Panc1 (cell line): ENCODE measurements around the gene ATP4A. TPM values are rescaled to one million over a fixed set of nuclear protein-coding genes. Genes with fewer than 3 reads are reported as not detected.

Source experiments
- ATAC-seq: fragments of 200-7000 bp; cut with Tn5 transposase; 2 replicates; pipeline ENCODE4 v1.9.1; 2020; ENCODE audit warnings: mild to moderate bottlenecking, moderate library complexity
- BruUV-seq: library from RNA; stranded (reverse); fragments of 400-500 nt; replicated peaks from 2 replicates; lab custom pipeline; 2021; lab: Mats Ljungman, UMichigan
- CTCF ChIA-PET: fragments of 300-600 bp; sonication (Branson Sonifier 250); formaldehyde crosslinking; loops from one replicate; lab custom pipeline; 2022; ENCODE audit warnings: antibody characterized with exemption; lab: Charles Lee
- POLR2A ChIA-PET: fragments of 300-600 bp; sonication (Branson Sonifier 250); formaldehyde crosslinking; loops from one replicate; lab custom pipeline; 2022; ENCODE audit warnings: antibody characterized with exemption; lab: Charles Lee
- DNase-seq: peaks from one replicate; pipeline ENCODE4 v3.0.0-alpha.2; 2010; ENCODE audit warnings: low read depth, low spot score
- H3K27ac ChIP-seq: 2 replicates; pipeline ENCODE4 v1.5.1; 2011; ENCODE audit warnings: mild to moderate bottlenecking, low read length, inconsistent platforms
- H3K27me3 ChIP-seq: fragments of 200-500 bp; sonication (Bioruptor generic); 2 replicates; pipeline ENCODE4 v1.6.0; 2014; ENCODE audit warnings: low read length, inconsistent platforms; ENCODE audit not compliant: control insufficient read depth, insufficient read depth
- H3K36me3 ChIP-seq: fragments of 200-500 bp; sonication (Bioruptor generic); 2 replicates; pipeline ENCODE4 v1.5.1; 2014; ENCODE audit warnings: inconsistent platforms, mild to moderate bottlenecking, low read length, moderate library complexity; ENCODE audit not compliant: control insufficient read depth, insufficient read depth
- H3K4me1 ChIP-seq: 2 replicates; pipeline ENCODE4 v1.5.1; 2011; ENCODE audit warnings: inconsistent platforms, mild to moderate bottlenecking, low read length, moderate library complexity; ENCODE audit not compliant: control insufficient read depth, insufficient read depth
- H3K4me3 ChIP-seq, 2 experiments: 2 replicates each; pipeline ENCODE4 v1.5.1; 2011 to 2012; ENCODE audit warnings: low read depth in 2 of 2, low read length in 2 of 2, mild to moderate bottlenecking in 2 of 2, inconsistent platforms in 1 of 2, moderate library complexity in 1 of 2
- H3K9me3 ChIP-seq: fragments of 200-500 bp; sonication (Bioruptor generic); 2 replicates; pipeline ENCODE4 v1.5.1; 2014; ENCODE audit warnings: low read depth, mild to moderate bottlenecking, inconsistent platforms, low read length, moderate library complexity; ENCODE audit not compliant: control insufficient read depth, insufficient read depth
- CTCF ChIP-seq: fragments of 450-650 bp; IDR thresholded peaks from 2 replicates; pipeline ENCODE4 v1.5.1; 2017; ENCODE audit warnings: mild to moderate bottlenecking
- POLR2AphosphoS5 ChIP-seq: IDR thresholded peaks from 2 replicates; pipeline ENCODE4 v1.6.1; 2012; ENCODE audit warnings: mild to moderate bottlenecking, low read depth, low read length, moderate library complexity
- REST ChIP-seq, 2 experiments: IDR thresholded peaks; 2 replicates each; pipeline ENCODE4 v1.6.1; 2011 to 2012; ENCODE audit warnings: low read depth in 2 of 2, control low read depth in 1 of 2, low read length in 1 of 2, mild to moderate bottlenecking in 1 of 2, moderate library complexity in 1 of 2; ENCODE audit not compliant: insufficient read depth in 1 of 2
- SIN3A ChIP-seq: IDR thresholded peaks from 2 replicates; pipeline ENCODE4 v1.6.1; 2012; ENCODE audit warnings: low read depth, mild to moderate bottlenecking, low read length, moderate library complexity, borderline replicate concordance; ENCODE audit not compliant: insufficient read depth
- TCF7L2 ChIP-seq: IDR thresholded peaks from 2 replicates; pipeline ENCODE4 v1.6.1; 2011; ENCODE audit warnings: mild to moderate bottlenecking, low read depth, low read length, inconsistent platforms
- in situ Hi-C: cut with HindIII; loops from 2 replicates; pipeline ENCODE4 v1.10.0; 2016; ENCODE audit warnings: low sequenced_read_pairs, low pct_unique_long_range_greater_than_20kb
- intact Hi-C: fragments of 100-400 bp; cut with micrococcal nuclease; formaldehyde crosslinking; loops from one replicate; pipeline ENCODE4 v1.10.0; 2022; ENCODE audit not compliant: unreplicated experiment
- total RNA-seq: library from RNA; stranded (reverse); gene quantifications from one replicate; pipeline ENCODE4 v1.2.1, GENCODE V29; 2021; ENCODE audit not compliant: unreplicated experiment

Gene ATP4A
- total RNA-seq, 1 experiment from 2014 or later, result not detected

- in situ Hi-C loops, result no loop called here
- Histone ChIP-seq H3K27ac (no peak overlapping the region), H3K4me1 (no peaks in the 10 kb centered on the region), H3K4me3 (no peak overlapping the region), H3K27me3 (no peaks in the 10 kb centered on the region), H3K9me3 (0 out of 2 replicates have a peak, but pooled peaks cover 6% of the 10 kb centered on the region), H3K36me3 (no peaks in the 10 kb centered on the region)
- no peak for DNase-seq
- POLR2A ChIA-PET, result no interaction called here
- intact Hi-C loops, result no loop called here
- no peak for ATAC-seq
- CTCF ChIA-PET, result no interaction called here
- TF ChIP-seq TCF7L2 (no peak), REST (IDR thresholded peaks at IDR 0.05; ENCODE audit: insufficient read depth in 1 of 2, low read depth in 2 of 2, low read length in 1 of 2) (no peak), CTCF (no peak), POLR2AphosphoS5 (no peak), SIN3A (no peak)
- no TSS peak for BruUV-seq
Measured at GRCh38 chr19:35571406-35571965, 8.0 kb upstream of the ATP4A start.

DNA sequence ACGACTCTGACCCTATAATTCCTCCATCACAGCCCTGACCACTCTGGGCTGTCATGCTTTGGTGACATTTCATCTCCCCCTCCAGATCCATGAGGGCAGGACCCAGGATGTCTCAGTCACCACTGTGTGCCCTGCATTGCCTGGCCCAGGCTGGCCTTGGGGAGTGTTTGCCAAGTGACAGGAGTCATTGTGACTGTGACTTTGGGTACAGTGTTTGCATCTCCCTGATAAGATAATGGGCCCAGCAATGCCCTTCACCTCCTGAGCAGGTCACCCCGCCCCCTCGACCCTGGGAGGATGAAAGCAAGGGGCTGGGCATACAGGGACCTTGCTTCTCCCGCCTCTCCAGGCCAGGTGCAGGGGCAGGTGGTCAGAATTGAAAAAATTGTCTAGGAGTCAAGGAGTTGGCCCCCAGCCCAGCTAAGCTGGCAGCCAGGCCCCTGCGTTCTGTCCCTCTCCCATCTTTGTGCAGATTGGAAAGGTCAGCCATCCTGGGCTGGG, 5.9 kb upstream of the ATP4A start:
- intact Hi-C loops, result no loop called here
- POLR2A ChIA-PET, result no interaction called here
- Histone ChIP-seq H3K4me3 (no peak overlapping the region), H3K9me3 (no peaks in the 10 kb centered on the region), H3K27me3 (no peaks in the 10 kb centered on the region), H3K27ac (no peak overlapping the region), H3K4me1 (no peaks in the 10 kb centered on the region), H3K36me3 (no peaks in the 10 kb centered on the region)
- TF ChIP-seq SIN3A, result no peak
- TF ChIP-seq REST (IDR thresholded peaks at IDR 0.05; ENCODE audit: insufficient read depth in 1 of 2, low read depth in 2 of 2, low read length in 1 of 2), result no peak
- TF ChIP-seq POLR2AphosphoS5, result no peak
- TF ChIP-seq TCF7L2, result no peak
- no peak for TF ChIP-seq CTCF
- ATAC-seq (no peak), DNase-seq (no peak)
- in situ Hi-C loops, result no loop called here
- CTCF ChIA-PET, result no interaction called here
- BruUV-seq, result no TSS peak
